HepG2 (cell line): ENCODE data around the gene LRRC3B.

ENCODE experiments used
- CBFB ChIP-seq: sonication (generic); formaldehyde crosslinking; IDR thresholded peaks from 2 replicates; pipeline ENCODE4 v1.4.0; 2020; ENCODE audit warnings: missing genetic modification reagents
- CTCF ChIP-seq: sonication (generic); formaldehyde crosslinking; IDR thresholded peaks from 2 replicates; pipeline ENCODE4 v1.5.0; 2020; ENCODE audit warnings: mild to moderate bottlenecking, missing genetic modification reagents, moderate library complexity
- HDAC2 ChIP-seq: sonication (generic); formaldehyde crosslinking; IDR thresholded peaks from 2 replicates; pipeline ENCODE4 v1.4.0; 2020; ENCODE audit warnings: missing genetic modification reagents
- MAX ChIP-seq: IDR thresholded peaks from 2 replicates; pipeline ENCODE4 v1.6.1; 2012; ENCODE audit warnings: inconsistent platforms
- NFKB2 ChIP-seq: sonication (generic); formaldehyde crosslinking; IDR thresholded peaks from 2 replicates; pipeline ENCODE4 v1.4.0; 2020; ENCODE audit warnings: missing genetic modification reagents, borderline replicate concordance
- POLR2AphosphoS5 ChIP-seq: IDR thresholded peaks from 2 replicates; pipeline ENCODE4 v1.6.1; 2012; ENCODE audit warnings: low read depth, low read length
- RNF2 ChIP-seq: fragments of 450-650 bp; conservative IDR thresholded peaks from 2 replicates; pipeline ENCODE4 v1.6.1; 2016; ENCODE audit warnings: low read depth
- TAF1 ChIP-seq: sonication (generic); formaldehyde crosslinking; IDR thresholded peaks from 2 replicates; pipeline ENCODE4 v1.4.0; 2020; ENCODE audit warnings: missing genetic modification reagents
- TEAD2 ChIP-seq: sonication (generic); formaldehyde crosslinking; IDR thresholded peaks from 2 replicates; pipeline ENCODE4 v1.9.0; 2021; ENCODE audit warnings: missing genetic modification reagents
- ZBTB10 ChIP-seq: sonication (generic); formaldehyde crosslinking; IDR thresholded peaks from 2 replicates; pipeline ENCODE4 v1.4.0; 2020; ENCODE audit warnings: missing genetic modification reagents, borderline replicate concordance
- ZBTB8A ChIP-seq: sonication (generic); formaldehyde crosslinking; IDR thresholded peaks from 2 replicates; pipeline ENCODE4 v1.4.0; 2020; ENCODE audit warnings: mild to moderate bottlenecking, low read depth, missing genetic modification reagents, borderline replicate concordance
- ZIK1 ChIP-seq: sonication (generic); formaldehyde crosslinking; IDR thresholded peaks from 2 replicates; pipeline ENCODE4 v1.5.0; 2020; ENCODE audit warnings: mild to moderate bottlenecking, low read depth, missing genetic modification reagents, borderline replicate concordance
- ZNF546 ChIP-seq: sonication (generic); formaldehyde crosslinking; conservative IDR thresholded peaks from 2 replicates; pipeline ENCODE4 v1.8.1; 2023; ENCODE audit warnings: mild to moderate bottlenecking, missing genetic modification reagents

GRCh38 chr3:26719134-26719533 lies 96.6 kb downstream of the LRRC3B start:
- TF ChIP-seq CTCF: no peak
- TF ChIP-seq NFKB2 (CRISPR knock-in tag): no peak
- TF ChIP-seq CBFB: no peak
- no peak for TF ChIP-seq RNF2
- no peak for TF ChIP-seq ZNF546 (CRISPR knock-in tag)
- no peak for TF ChIP-seq ZIK1 (CRISPR knock-in tag)
- TF ChIP-seq MAX: no peak
- no peak for TF ChIP-seq ZBTB10 (CRISPR knock-in tag)
- TF ChIP-seq ZBTB8A (CRISPR knock-in tag): no peak
- TF ChIP-seq TAF1 (CRISPR knock-in tag): no peak
- TF ChIP-seq HDAC2 (CRISPR knock-in tag): no peak
- TF ChIP-seq POLR2AphosphoS5: no peak
- no peak for TF ChIP-seq TEAD2 (CRISPR knock-in tag)
